ENCODE measurements around the gene NIT1.

DNA sequence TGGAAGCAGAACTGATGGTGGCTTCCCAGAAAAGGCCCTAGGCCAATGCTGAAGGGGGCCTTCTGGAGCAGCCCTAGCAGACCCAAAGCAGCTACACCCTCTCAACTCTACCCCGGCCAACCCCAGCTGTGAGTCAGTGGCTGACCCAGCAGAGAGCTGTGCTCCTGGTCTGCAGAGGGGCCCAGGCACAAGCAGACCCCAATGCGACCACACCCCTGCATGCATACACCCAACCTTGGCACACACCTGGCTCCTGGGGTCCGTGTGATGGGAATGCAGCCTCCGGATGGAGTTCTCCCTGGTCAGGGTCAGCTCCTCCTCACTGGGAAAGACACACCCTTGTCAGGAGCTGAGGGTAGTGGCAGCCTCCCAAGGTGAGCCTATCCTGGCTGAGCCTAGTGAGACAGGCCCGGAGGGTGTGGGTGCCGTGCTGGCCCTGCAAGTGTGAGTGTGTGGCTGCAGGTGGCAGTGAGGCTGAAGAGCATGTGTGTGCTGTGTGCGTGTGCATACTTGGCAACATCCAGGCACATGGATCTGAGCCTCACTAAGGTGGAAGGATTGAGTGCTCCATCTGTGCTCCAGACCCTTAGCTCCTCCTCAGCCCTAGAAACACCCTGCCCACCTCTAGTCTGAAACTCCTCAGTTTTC is 44.3 kb upstream of the NIT1 start:
- TF ChIP-seq POLR2A (IDR thresholded peaks at IDR 0.05), result no peak
- TF ChIP-seq, protein P1, sequence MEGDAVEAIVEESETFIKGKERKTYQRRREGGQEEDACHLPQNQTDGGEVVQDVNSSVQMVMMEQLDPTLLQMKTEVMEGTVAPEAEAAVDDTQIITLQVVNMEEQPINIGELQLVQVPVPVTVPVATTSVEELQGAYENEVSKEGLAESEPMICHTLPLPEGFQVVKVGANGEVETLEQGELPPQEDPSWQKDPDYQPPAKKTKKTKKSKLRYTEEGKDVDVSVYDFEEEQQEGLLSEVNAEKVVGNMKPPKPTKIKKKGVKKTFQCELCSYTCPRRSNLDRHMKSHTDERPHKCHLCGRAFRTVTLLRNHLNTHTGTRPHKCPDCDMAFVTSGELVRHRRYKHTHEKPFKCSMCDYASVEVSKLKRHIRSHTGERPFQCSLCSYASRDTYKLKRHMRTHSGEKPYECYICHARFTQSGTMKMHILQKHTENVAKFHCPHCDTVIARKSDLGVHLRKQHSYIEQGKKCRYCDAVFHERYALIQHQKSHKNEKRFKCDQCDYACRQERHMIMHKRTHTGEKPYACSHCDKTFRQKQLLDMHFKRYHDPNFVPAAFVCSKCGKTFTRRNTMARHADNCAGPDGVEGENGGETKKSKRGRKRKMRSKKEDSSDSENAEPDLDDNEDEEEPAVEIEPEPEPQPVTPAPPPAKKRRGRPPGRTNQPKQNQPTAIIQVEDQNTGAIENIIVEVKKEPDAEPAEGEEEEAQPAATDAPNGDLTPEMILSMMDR (IDR thresholded peaks at IDR 0.05), result no peak
